Measurements from ENCODE around the gene APRT. TPM values are rescaled to one million over a fixed set of nuclear protein-coding genes. Genes with fewer than 3 reads are reported as not detected.

APRT gene
- total and polyA plus RNA-seq, 9 of the 15 experiments (the other 6 are each of a cell fraction or from before 2014, with no cell fraction given) = 41.7 to 409 (median 146) TPM

- TF ChIP-seq, protein P1, sequence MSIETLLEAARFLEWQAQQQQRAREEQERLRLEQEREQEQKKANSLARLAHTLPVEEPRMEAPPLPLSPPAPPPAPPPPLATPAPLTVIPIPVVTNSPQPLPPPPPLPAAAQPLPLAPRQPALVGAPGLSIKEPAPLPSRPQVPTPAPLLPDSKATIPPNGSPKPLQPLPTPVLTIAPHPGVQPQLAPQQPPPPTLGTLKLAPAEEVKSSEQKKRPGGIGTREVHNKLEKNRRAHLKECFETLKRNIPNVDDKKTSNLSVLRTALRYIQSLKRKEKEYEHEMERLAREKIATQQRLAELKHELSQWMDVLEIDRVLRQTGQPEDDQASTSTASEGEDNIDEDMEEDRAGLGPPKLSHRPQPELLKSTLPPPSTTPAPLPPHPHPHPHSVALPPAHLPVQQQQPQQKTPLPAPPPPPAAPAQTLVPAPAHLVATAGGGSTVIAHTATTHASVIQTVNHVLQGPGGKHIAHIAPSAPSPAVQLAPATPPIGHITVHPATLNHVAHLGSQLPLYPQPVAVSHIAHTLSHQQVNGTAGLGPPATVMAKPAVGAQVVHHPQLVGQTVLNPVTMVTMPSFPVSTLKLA (conservative IDR thresholded peaks at IDR 0.05) = peak in 1 of 2 experiments; percentile 61; a peak in 2 of 4 replicates
- TF ChIP-seq ZSCAN32 (CRISPR knock-in tag; IDR thresholded peaks at IDR 0.05) = no peak
- TF ChIP-seq NCOA6 (IDR thresholded peaks at IDR 0.05) = no peak
- no peak for TF ChIP-seq NBN (IDR thresholded peaks at IDR 0.05; ENCODE audit: low read depth)
- TF ChIP-seq CBX3 (IDR thresholded peaks at IDR 0.05; ENCODE audit: borderline replicate concordance in 1 of 2, low read length in 2 of 2) = no peak
- no peak for TF ChIP-seq RBM14 (IDR thresholded peaks at IDR 0.05; ENCODE audit: borderline replicate concordance, insufficient read depth, low read depth, low read length)
- TF ChIP-seq ZNF780A (CRISPR knock-in tag; IDR thresholded peaks at IDR 0.05) = no peak
- peak; percentile 79 to 96; a peak in 3 of 4 replicates for TF ChIP-seq TEAD1 (CRISPR knock-in tag; IDR thresholded peaks at IDR 0.05)
- TF ChIP-seq, protein P2, sequence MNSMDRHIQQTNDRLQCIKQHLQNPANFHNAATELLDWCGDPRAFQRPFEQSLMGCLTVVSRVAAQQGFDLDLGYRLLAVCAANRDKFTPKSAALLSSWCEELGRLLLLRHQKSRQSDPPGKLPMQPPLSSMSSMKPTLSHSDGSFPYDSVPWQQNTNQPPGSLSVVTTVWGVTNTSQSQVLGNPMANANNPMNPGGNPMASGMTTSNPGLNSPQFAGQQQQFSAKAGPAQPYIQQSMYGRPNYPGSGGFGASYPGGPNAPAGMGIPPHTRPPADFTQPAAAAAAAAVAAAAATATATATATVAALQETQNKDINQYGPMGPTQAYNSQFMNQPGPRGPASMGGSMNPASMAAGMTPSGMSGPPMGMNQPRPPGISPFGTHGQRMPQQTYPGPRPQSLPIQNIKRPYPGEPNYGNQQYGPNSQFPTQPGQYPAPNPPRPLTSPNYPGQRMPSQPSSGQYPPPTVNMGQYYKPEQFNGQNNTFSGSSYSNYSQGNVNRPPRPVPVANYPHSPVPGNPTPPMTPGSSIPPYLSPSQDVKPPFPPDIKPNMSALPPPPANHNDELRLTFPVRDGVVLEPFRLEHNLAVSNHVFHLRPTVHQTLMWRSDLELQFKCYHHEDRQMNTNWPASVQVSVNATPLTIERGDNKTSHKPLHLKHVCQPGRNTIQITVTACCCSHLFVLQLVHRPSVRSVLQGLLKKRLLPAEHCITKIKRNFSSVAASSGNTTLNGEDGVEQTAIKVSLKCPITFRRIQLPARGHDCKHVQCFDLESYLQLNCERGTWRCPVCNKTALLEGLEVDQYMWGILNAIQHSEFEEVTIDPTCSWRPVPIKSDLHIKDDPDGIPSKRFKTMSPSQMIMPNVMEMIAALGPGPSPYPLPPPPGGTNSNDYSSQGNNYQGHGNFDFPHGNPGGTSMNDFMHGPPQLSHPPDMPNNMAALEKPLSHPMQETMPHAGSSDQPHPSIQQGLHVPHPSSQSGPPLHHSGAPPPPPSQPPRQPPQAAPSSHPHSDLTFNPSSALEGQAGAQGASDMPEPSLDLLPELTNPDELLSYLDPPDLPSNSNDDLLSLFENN (IDR thresholded peaks at IDR 0.05; ENCODE audit: low read depth in 2 of 2, low read length in 2 of 2) = 0 out of 4 replicates have a peak, but pooled peaks of 1 of the 2 experiments have one; percentile 21
- no peak for TF ChIP-seq TBP (optimal IDR thresholded peaks at IDR 0.05; ENCODE audit: low read depth, low read length)
- TF ChIP-seq ZNF436 (CRISPR knock-in tag; IDR thresholded peaks at IDR 0.05) = no peak
- TF ChIP-seq SNIP1 (IDR thresholded peaks at IDR 0.05; ENCODE audit: low read depth) = no peak
- TF ChIP-seq, protein P3, sequence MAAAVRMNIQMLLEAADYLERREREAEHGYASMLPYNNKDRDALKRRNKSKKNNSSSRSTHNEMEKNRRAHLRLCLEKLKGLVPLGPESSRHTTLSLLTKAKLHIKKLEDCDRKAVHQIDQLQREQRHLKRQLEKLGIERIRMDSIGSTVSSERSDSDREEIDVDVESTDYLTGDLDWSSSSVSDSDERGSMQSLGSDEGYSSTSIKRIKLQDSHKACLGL (CRISPR knock-in tag; IDR thresholded peaks at IDR 0.05; ENCODE audit: borderline replicate concordance, poor library complexity, severe bottlenecking) = no peak
- no peak for TF ChIP-seq HIVEP1 (CRISPR knock-in tag; IDR thresholded peaks at IDR 0.05)
These were observed 48.1 kb downstream of the APRT start (continued) for GRCh38 chr16:88763502-88764053.
